Activated T-cell treated with anti-CD3 and anti-CD28 coated beads, Interleukin-2, amount 50 U/mL, for 24 hours (primary cell): ENCODE measurements around the gene INO80.
A peak's percentile ranks its signal among the peaks of the same experiment; 100 is the strongest.
"Not testable (repeated sequence)": the region's sequence is repeated elsewhere in the genome, so short reads cannot be mapped to it uniquely, and the experiment has no call there.

Source experiments
- DNase-seq: peaks from one replicate; pipeline ENCODE4 v3.0.0-alpha.2; 2020
- H3K27ac Mint-ChIP-seq: 2 replicates; pipeline ENCODE4 v1.8.0; 2020; ENCODE audit warnings: mild to moderate bottlenecking, mixed read lengths
- H3K27me3 Mint-ChIP-seq: 2 replicates; pipeline ENCODE4 v1.8.0; 2020; ENCODE audit warnings: mixed read lengths
- H3K36me3 Mint-ChIP-seq: 2 replicates; pipeline ENCODE4 v1.8.0; 2020; ENCODE audit warnings: low read depth, mixed read lengths
- H3K4me1 Mint-ChIP-seq: 2 replicates; pipeline ENCODE4 v1.8.0; 2020; ENCODE audit warnings: low read depth, mixed read lengths
- H3K4me3 Mint-ChIP-seq: 2 replicates; pipeline ENCODE4 v1.8.0; 2020; ENCODE audit warnings: mild to moderate bottlenecking, moderate library complexity, mixed read lengths
- H3K9me3 Mint-ChIP-seq: 2 replicates; pipeline ENCODE4 v1.8.0; 2020; ENCODE audit warnings: mixed read lengths

The INO80 gene, protein sequence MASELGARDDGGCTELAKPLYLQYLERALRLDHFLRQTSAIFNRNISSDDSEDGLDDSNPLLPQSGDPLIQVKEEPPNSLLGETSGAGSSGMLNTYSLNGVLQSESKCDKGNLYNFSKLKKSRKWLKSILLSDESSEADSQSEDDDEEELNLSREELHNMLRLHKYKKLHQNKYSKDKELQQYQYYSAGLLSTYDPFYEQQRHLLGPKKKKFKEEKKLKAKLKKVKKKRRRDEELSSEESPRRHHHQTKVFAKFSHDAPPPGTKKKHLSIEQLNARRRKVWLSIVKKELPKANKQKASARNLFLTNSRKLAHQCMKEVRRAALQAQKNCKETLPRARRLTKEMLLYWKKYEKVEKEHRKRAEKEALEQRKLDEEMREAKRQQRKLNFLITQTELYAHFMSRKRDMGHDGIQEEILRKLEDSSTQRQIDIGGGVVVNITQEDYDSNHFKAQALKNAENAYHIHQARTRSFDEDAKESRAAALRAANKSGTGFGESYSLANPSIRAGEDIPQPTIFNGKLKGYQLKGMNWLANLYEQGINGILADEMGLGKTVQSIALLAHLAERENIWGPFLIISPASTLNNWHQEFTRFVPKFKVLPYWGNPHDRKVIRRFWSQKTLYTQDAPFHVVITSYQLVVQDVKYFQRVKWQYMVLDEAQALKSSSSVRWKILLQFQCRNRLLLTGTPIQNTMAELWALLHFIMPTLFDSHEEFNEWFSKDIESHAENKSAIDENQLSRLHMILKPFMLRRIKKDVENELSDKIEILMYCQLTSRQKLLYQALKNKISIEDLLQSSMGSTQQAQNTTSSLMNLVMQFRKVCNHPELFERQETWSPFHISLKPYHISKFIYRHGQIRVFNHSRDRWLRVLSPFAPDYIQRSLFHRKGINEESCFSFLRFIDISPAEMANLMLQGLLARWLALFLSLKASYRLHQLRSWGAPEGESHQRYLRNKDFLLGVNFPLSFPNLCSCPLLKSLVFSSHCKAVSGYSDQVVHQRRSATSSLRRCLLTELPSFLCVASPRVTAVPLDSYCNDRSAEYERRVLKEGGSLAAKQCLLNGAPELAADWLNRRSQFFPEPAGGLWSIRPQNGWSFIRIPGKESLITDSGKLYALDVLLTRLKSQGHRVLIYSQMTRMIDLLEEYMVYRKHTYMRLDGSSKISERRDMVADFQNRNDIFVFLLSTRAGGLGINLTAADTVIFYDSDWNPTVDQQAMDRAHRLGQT (N-terminal part only)

DNA sequence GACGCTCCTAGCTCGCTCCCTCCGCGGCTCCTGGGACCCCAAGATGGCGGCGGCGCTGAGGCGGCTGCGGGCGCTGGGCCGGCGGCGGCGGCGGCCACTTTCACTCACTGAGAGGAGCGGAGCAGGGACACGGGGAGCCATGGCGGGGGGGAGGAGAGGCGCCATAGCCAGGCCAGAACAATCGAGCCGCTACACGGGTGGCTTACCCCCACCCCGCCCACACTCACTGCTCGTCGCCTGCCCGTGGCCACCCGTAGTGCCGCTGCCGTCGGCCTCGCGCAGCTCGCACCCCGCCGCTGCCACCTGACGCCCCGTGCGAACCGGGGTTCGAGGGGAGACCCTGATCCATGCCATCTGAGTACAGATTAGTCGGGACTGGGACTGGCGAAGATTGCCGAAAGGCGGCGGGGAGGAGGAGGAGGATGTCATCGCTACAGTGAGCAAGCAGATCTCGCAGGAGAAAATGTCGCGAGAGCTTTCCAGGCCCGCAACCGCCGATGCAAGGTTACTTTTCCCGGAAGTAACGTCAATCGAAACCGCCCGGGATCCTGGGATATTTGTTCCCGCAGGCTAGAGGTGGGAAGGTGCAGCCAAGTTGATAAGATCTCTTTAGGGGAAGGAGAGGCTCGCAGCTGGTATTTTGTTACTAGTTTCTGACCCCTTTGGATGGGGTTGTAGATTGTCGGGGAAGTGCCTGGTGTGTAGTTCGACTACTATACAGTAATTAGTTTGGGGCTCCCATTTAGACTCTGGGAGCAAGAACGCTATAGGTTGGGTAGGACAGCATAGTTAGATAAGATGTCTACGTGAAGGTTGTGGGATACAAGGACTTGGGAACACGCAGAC is at the start of gene INO80:
INO80 (minus strand) TSS at position 165 of the 846 bp plus-strand sequence. CDS start 19,970 bp downstream, outside the sequence.
- peak; percentile 96 for DNase-seq
- H3K9me3 Mint-ChIP-seq = no peaks in the 10 kb centered on the region
- H3K27me3 Mint-ChIP-seq = no peaks in the 10 kb centered on the region
- H3K27ac Mint-ChIP-seq = peak within 1 kb of the TSS; percentile 99
- peaks cover 36% of the 10 kb centered on the region for H3K4me1 Mint-ChIP-seq
- peaks cover 42% of the 10 kb centered on the region for H3K36me3 Mint-ChIP-seq
- peak within 1 kb of the TSS; percentile 92 for H3K4me3 Mint-ChIP-seq

DNA sequence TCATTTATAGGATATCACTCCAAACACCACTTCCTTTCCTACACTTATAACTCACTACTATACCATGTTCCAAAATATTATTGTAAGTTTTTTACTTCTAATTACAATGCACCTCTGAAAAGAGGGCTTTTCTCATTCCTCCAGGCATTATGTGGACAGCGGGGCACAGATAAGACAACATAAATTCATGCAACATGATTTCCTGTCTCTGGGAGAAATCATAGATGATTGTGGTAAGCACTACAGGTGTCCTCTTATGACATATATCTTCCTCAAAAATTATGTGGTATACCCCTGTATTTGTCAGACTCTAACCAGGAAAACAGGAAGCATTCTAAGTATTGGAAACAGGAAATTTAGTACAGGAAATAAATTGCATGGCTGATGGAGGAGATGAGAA is 45.7 kb upstream of the INO80 start:
- Mint-ChIP-seq H3K4me3 (no peak overlapping the region), H3K36me3 (no peaks in the 10 kb centered on the region), H3K4me1 (peaks cover 11% of the 10 kb centered on the region), H3K27ac (no peak overlapping the region), H3K27me3 (no peaks in the 10 kb centered on the region), H3K9me3 (no peaks in the 10 kb centered on the region)
- no peak for DNase-seq

DNA sequence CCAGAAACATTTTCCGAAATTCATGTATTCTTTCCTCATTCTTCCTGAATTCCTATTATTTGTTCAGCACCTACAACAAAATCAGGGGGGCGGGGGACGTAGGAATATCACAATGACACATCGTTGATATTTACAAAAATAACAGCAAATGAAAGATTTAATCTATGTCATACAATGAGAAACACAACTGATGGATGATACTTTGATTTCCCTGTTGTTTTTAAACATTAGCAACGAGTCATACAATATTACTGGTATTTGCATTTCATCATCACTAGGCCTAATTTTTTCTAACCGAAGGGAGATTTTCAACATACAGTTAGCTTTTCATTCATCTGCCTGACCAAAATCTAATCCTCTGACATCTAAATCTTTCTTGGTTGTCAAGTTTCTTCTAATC is 45.3 kb upstream of the INO80 start:
- Mint-ChIP-seq H3K27ac (no peak overlapping the region), H3K4me3 (no peak overlapping the region)

DNA sequence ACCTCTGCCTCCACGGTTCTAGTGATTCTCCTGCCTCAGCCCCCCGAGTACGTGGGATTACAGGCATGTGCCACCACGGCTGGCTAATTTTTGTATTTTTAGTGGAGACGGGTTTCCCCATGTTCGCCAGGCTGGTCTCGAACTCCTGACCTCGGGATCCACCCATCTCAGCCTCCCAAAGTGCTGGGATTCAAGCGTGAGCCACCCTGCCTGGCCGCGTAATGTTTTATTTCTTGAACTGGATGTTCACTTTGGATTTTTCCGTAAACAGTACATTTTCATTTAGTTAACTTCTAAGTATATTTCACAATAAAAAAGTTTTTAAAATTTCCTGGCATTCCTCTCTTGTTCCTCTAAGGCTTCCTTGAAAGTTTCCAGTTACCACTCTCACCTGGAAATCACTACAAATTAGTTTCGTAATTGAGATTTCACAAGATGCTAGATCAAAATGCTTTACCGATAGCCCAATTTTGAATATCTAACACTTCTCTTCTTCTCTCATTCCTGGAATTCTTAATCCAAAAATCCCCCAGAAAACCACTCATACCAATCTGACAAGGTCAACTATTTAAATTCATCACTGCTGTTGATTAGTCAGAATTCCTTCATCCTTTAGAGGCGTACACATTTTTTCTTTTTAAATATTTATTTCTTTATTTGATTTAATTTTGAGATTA is 44.7 kb upstream of the INO80 start:
- no peak overlapping the region for H3K4me3 Mint-ChIP-seq
- H3K36me3 Mint-ChIP-seq = no peaks in the 10 kb centered on the region
- H3K4me1 Mint-ChIP-seq = peaks cover 11% of the 10 kb centered on the region
- H3K27me3 Mint-ChIP-seq = no peaks in the 10 kb centered on the region
- no peak for DNase-seq
- H3K27ac Mint-ChIP-seq = no peak overlapping the region
- no peaks in the 10 kb centered on the region for H3K9me3 Mint-ChIP-seq

More for the DNA sequence above, 45.3 kb upstream of the INO80 start:
- H3K27me3 Mint-ChIP-seq = no peaks in the 10 kb centered on the region
- peaks cover 11% of the 10 kb centered on the region for H3K4me1 Mint-ChIP-seq
- H3K9me3 Mint-ChIP-seq = no peaks in the 10 kb centered on the region
- no peaks in the 10 kb centered on the region for H3K36me3 Mint-ChIP-seq
- DNase-seq = no peak

DNA sequence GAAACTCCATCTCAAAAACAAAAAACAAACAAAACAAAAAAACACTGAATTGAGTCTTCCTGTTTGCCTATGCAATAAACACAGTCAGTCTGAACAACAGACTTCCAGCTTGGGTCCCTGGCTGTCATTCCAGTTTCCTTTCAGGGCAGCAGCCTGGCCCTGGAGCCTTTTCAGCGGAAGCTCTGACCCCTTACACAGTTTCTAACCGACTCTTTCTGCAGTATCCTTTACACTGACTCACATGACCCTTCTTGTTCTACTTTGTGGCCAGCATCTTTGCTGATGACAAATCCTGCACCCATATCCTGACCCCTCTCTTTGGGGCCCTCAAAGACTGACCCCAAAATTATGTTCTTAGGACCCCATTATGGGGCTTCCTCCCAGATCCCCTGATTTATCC is 38.3 kb upstream of the INO80 start:
- Mint-ChIP-seq H3K4me3 (no peak overlapping the region), H3K9me3 (no peaks in the 10 kb centered on the region), H3K36me3 (no peaks in the 10 kb centered on the region), H3K4me1 (peaks cover 12% of the 10 kb centered on the region), H3K27ac (no peak overlapping the region), H3K27me3 (peaks cover 2% of the 10 kb centered on the region)
- DNase-seq = no peak

DNA sequence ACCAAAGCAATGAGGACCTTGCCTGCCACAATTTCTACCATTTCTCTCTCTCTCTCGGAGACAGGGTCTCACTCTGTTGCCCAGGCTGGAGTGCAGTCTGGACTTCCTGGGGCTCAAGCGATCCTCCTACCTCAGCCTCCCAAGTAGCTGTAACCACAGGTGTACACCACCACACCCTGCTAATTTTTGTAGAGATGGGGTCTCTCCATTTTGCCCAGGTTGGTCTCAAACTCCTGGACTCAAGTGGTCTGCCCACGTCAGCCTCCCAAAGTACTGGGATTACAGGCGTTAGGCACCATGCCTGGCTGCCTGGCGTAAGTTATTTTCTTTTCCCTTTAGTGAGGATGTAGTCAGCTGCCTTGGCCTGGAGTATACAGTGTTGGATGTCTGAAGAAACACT is 37.7 kb upstream of the INO80 start:
- H3K9me3 Mint-ChIP-seq = no peaks in the 10 kb centered on the region
- no peak for DNase-seq
- H3K27me3 Mint-ChIP-seq = peaks cover 2% of the 10 kb centered on the region
- no peaks in the 10 kb centered on the region for H3K36me3 Mint-ChIP-seq
- peaks cover 12% of the 10 kb centered on the region for H3K4me1 Mint-ChIP-seq
- no peak overlapping the region for H3K4me3 Mint-ChIP-seq
- no peak overlapping the region for H3K27ac Mint-ChIP-seq

DNA sequence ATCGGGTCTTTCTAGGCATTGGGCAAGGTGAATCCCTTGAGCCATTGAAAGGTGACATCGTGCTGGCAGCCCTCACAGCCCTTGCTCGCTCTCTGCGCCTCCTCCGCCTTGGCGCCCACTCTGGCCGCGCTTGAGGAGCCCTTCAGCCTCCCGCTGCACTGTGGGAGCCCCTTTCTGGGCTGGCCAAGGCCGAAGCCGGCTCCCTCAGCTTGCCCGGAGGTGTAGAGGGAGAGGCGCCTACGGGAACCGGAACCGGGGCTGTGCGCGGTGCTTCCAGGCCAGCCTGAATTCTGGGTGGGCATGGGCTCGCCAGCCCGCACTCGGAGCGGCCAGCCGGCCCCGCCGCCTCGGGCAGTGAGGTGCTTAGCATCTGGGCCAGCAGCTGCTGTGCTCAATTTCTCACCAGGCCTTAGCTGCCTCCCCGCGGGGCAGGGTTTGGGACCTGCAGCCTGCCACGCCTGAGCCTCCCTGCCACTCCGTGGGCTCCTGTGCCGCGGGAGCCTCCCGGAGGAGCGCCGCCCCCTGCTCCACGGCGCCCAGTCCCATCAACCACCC is 35.4 kb upstream of the INO80 start:
- H3K27me3 Mint-ChIP-seq = peaks cover 2% of the 10 kb centered on the region
- no peak overlapping the region for H3K4me3 Mint-ChIP-seq
- H3K9me3 Mint-ChIP-seq = no peaks in the 10 kb centered on the region
- H3K27ac Mint-ChIP-seq = peak overlapping the region; percentile 38
- no peak for DNase-seq
- no peaks in the 10 kb centered on the region for H3K36me3 Mint-ChIP-seq
- H3K4me1 Mint-ChIP-seq = peaks cover 12% of the 10 kb centered on the region

DNA sequence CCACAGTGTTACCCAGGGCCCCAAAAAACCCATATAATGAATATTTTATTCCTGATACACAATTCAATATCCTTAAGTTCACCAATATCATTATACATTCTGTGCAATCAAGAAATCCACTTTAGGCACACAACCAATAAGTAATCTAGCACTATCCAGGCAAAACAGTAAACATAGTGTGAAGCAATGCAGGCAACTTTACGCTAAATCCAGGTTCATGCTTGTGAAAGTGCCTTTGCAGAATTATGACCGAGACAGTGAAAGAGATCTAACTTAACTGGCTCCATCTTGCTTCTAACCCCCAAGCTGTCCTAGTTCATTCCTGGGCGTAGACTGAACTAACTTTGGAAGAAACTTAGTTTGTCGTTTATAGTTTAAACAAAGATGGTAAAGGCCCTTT is 34.2 kb upstream of the INO80 start:
- Mint-ChIP-seq H3K4me3 (no peak overlapping the region), H3K27ac (no peak overlapping the region), H3K9me3 (no peaks in the 10 kb centered on the region), H3K36me3 (no peaks in the 10 kb centered on the region), H3K27me3 (peaks cover 2% of the 10 kb centered on the region), H3K4me1 (peaks cover 12% of the 10 kb centered on the region)
- DNase-seq = no peak

DNA sequence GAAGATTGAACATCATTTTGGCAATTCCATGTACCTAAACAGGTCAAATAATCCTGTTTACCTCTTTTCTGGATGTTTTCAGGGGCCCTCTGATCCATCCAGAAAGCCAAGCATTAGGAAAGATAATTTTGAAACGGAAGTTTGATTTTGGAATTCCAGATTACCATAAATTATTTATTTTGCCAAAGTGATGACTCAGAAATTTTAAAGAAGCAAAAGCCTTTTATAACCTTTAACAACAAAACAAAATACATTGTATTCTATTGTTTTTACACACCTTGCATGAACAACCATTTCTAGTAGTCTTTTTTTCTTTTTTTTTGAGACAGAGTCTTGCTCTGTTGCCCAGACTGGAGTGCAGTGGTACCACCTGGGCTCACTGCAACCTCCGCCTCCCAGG is 32.0 kb upstream of the INO80 start:
- no peak overlapping the region for H3K27ac Mint-ChIP-seq
- H3K4me3 Mint-ChIP-seq = no peak overlapping the region
- H3K27me3 Mint-ChIP-seq = no peaks in the 10 kb centered on the region
- no peaks in the 10 kb centered on the region for H3K9me3 Mint-ChIP-seq
- H3K36me3 Mint-ChIP-seq = no peaks in the 10 kb centered on the region
- peaks cover 12% of the 10 kb centered on the region for H3K4me1 Mint-ChIP-seq
- no peak for DNase-seq

DNA sequence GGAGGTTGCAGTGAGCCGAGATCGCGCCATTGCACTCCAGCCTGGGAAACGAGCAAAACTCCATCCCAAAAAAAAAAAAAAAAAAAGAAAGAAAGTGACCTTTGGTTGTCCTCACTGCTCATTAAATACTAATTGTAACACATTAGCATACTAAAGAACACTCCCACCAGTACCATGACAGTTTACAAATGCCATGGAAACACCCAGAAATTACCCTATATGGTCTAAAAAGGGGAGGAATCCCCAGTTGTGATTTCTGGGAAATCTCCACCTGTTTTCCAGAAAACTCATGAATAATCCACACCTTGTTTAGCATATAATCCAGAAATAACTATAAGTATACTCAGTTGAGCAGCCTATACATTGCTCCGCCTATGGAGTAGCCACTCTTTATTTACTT is 23.5 kb upstream of the INO80 start:
- H3K4me1 Mint-ChIP-seq = no peaks in the 10 kb centered on the region
- no peak overlapping the region for H3K27ac Mint-ChIP-seq
- DNase-seq = no peak
- no peak overlapping the region for H3K4me3 Mint-ChIP-seq
- no peaks in the 10 kb centered on the region for H3K27me3 Mint-ChIP-seq
- no peaks in the 10 kb centered on the region for H3K36me3 Mint-ChIP-seq
- no peaks in the 10 kb centered on the region for H3K9me3 Mint-ChIP-seq

DNA sequence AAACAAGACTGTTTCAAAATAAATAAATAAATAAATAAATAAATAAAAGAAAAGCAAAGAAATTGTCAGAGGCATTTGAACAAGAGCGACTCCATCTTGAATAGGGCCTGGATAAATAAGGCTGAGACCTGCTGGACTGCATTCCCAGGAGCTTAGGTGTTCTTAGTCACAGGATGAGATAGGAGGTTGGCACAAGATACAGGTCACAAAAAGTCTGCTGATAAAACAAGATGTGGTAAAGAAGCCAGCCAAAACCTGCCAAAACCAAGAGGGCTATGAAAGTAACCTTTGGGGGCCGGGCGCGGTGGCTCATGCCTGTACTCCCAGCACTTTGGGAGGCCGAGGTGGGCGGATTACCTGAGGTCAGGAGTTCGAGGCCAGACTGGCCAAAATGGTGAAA is 23.0 kb upstream of the INO80 start:
- H3K27ac Mint-ChIP-seq, H3K4me3 Mint-ChIP-seq, H3K36me3 Mint-ChIP-seq, H3K9me3 Mint-ChIP-seq, H3K27me3 Mint-ChIP-seq, H3K4me1 Mint-ChIP-seq, DNase-seq: not testable (repeated sequence)

DNA sequence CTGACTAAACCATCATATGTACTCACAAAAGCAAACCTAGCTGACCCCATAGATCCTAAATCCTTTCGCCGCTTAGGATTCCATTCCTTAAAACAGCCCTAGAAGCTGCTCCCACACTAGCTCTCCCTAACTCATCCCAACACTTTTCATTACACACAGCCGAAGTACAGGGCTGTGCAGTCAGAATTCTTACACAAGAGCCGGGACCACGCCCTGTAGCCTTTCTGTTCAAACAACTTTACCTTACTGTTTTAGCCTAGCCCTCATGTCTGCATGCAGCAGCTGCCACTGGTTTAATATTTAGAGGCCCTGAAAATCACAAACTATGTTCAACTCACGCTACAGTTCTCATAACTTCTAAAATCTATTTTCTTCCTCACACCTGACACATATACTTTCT is 19.5 kb upstream of the INO80 start:
- not testable (repeated sequence) for DNase-seq, H3K36me3 Mint-ChIP-seq, H3K27ac Mint-ChIP-seq, H3K4me1 Mint-ChIP-seq, H3K4me3 Mint-ChIP-seq, H3K9me3 Mint-ChIP-seq, H3K27me3 Mint-ChIP-seq

DNA sequence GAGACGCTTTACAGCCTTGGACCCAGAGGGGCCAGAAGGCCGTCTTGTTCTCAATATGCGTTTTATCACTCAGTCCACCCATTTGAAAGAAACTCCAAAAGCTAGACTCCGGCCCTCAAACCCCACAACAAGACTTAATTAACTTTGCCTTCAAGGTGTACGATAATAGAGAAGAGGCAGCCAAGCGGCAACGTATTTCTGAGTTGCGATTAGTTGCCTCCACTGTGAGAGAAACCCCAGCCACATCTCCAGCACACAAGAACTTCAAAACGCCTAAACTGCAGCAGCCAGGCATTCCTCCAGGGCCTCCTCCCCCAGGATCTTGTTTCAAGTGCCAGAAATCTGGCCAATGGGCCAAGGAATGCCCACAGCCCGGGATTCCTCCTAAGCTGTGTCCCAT is 17.4 kb upstream of the INO80 start:
- Mint-ChIP-seq H3K4me3 (no peak overlapping the region), H3K27me3 (no peaks in the 10 kb centered on the region), H3K36me3 (no peaks in the 10 kb centered on the region), H3K27ac (no peak overlapping the region), H3K9me3 (no peaks in the 10 kb centered on the region), H3K4me1 (no peaks in the 10 kb centered on the region)
- no peak for DNase-seq
